ENCODE measurements around the gene APOC3. TPM values are rescaled to one million over a fixed set of nuclear protein-coding genes. Genes with fewer than 3 reads are reported as not detected.

Gene APOC3
- total RNA-seq, 1 experiment from 2014 or later, result 128 TPM

DNA sequence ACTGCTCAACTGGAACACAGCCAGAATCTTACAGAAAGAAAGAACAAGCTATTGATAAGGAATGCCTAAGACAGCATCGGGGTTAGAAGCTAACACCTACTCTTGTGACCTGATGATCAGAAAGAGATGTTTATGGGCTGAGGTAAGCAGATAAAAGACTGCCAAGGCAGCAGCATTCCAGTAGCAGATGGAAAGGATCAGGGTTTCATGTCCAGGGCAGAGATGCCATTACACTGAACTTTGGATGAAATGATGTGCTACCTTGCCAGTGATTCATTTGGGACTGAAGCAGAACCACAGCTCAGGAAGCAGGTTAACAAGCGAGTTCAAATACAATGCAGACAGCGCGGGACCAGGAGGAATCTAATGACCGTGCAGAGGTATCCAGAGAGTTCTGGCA, 34.8 kb downstream of the APOC3 start:
- TF ChIP-seq, protein P1, sequence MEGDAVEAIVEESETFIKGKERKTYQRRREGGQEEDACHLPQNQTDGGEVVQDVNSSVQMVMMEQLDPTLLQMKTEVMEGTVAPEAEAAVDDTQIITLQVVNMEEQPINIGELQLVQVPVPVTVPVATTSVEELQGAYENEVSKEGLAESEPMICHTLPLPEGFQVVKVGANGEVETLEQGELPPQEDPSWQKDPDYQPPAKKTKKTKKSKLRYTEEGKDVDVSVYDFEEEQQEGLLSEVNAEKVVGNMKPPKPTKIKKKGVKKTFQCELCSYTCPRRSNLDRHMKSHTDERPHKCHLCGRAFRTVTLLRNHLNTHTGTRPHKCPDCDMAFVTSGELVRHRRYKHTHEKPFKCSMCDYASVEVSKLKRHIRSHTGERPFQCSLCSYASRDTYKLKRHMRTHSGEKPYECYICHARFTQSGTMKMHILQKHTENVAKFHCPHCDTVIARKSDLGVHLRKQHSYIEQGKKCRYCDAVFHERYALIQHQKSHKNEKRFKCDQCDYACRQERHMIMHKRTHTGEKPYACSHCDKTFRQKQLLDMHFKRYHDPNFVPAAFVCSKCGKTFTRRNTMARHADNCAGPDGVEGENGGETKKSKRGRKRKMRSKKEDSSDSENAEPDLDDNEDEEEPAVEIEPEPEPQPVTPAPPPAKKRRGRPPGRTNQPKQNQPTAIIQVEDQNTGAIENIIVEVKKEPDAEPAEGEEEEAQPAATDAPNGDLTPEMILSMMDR (IDR thresholded peaks at IDR 0.05; ENCODE audit: insufficient read depth in 1 of 2, low read depth in 1 of 2, low read length in 1 of 2, severe bottlenecking in 1 of 2, unreplicated experiment in 1 of 2), result no peak
- POLR2A ChIA-PET, result interaction anchor here (0.5 kb wide), 1 partner anchor 28 kb away, joined by 5 read pairs; no protein-coding TSS in a partner anchor
- CTCF ChIA-PET, result interaction anchor here (0.5 to 1.0 kb wide), 3 partner anchors 73 to 316 kb away, joined by 3 to 4 read pairs (median 3); partner anchors contain the start of gene APOA5
- H3K4me3 Mint-ChIP-seq (ENCODE audit: unreplicated experiment), result no peak overlapping the region
- H3K27ac Mint-ChIP-seq (ENCODE audit: unreplicated experiment), result no peak overlapping the region
- H3K4me1 Mint-ChIP-seq (ENCODE audit: low read depth, unreplicated experiment), result no peaks in the 10 kb centered on the region
- Histone ChIP-seq H3K27me3 (replicated peaks; ENCODE audit: control insufficient read depth, insufficient read depth, low read length) (no peaks in the 10 kb centered on the region), H3K4me3 (ENCODE audit: low read depth, low read length) (no peak overlapping the region), H3K9me3 (no peaks in the 10 kb centered on the region), H3K4me1 (peaks cover 5% of the 10 kb centered on the region; the same call in 1 of the 2 replicates), H3K36me3 (ENCODE audit: control insufficient read depth, insufficient read depth, low read length) (peaks cover 10% of the 10 kb centered on the region)
- H3K36me3 Mint-ChIP-seq (ENCODE audit: insufficient read depth, unreplicated experiment), result peaks cover 50% of the 10 kb centered on the region
- no TSS peak for BruUV-seq (replicated peaks)
- no peaks in the 10 kb centered on the region for H3K9me3 Mint-ChIP-seq (ENCODE audit: unreplicated experiment)
- no peak for DNase-seq
- intact Hi-C loops (cut with micrococcal nuclease; ENCODE audit: unreplicated experiment), result no loop called here
- no peaks in the 10 kb centered on the region for H3K27me3 Mint-ChIP-seq (ENCODE audit: insufficient read depth, unreplicated experiment)

DNA sequence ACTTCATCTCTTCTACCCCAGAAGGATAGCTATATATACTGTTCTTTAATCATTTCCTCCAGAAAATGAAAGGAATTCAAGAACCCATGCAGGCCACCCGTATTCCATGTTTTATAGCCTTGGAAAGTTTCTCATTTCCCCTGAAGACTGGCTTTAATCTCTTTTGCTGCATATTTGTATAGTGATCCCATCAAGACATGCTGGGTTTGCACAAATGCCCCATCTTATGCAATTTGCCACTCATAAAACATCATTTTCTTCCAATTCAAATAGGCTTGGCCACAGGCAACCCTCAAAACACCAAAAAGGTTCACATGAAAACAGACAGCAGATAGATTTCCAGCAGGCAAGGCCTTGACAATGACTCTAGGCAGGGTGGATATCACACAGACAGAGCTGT, 36.0 kb downstream of the APOC3 start:
- intact Hi-C loops (cut with micrococcal nuclease; ENCODE audit: unreplicated experiment), result no loop called here
- H3K36me3 ChIP-seq (ENCODE audit: control insufficient read depth, insufficient read depth, low read length), result peaks cover 12% of the 10 kb centered on the region
- ChIA-PET POLR2A (no interaction called here), CTCF (interaction anchor here (1.0 kb wide), 1 partner anchor 74 kb away, joined by 3 read pairs; the partner anchor contains the start of gene APOA5)
- no peak for DNase-seq
- TF ChIP-seq, protein P1 (IDR thresholded peaks at IDR 0.05; ENCODE audit: insufficient read depth in 1 of 2, low read depth in 1 of 2, low read length in 1 of 2, severe bottlenecking in 1 of 2, unreplicated experiment in 1 of 2), result no peak
- H3K36me3 Mint-ChIP-seq (ENCODE audit: insufficient read depth, unreplicated experiment), result peaks cover 56% of the 10 kb centered on the region
- H3K27ac Mint-ChIP-seq (ENCODE audit: unreplicated experiment), result no peak overlapping the region
- H3K9me3 Mint-ChIP-seq (ENCODE audit: unreplicated experiment), result no peaks in the 10 kb centered on the region
- H3K27me3 ChIP-seq (replicated peaks; ENCODE audit: control insufficient read depth, insufficient read depth, low read length), result no peaks in the 10 kb centered on the region
- peaks cover 5% of the 10 kb centered on the region; the same call in 1 of the 2 replicates for H3K4me1 ChIP-seq
- no peaks in the 10 kb centered on the region for H3K4me1 Mint-ChIP-seq (ENCODE audit: low read depth, unreplicated experiment)
- BruUV-seq (replicated peaks), result no TSS peak
- no peak overlapping the region for H3K4me3 ChIP-seq (ENCODE audit: low read depth, low read length)
- H3K4me3 Mint-ChIP-seq (ENCODE audit: unreplicated experiment), result no peak overlapping the region
- no peaks in the 10 kb centered on the region for H3K9me3 ChIP-seq
- H3K27me3 Mint-ChIP-seq (ENCODE audit: insufficient read depth, unreplicated experiment), result no peaks in the 10 kb centered on the region

DNA sequence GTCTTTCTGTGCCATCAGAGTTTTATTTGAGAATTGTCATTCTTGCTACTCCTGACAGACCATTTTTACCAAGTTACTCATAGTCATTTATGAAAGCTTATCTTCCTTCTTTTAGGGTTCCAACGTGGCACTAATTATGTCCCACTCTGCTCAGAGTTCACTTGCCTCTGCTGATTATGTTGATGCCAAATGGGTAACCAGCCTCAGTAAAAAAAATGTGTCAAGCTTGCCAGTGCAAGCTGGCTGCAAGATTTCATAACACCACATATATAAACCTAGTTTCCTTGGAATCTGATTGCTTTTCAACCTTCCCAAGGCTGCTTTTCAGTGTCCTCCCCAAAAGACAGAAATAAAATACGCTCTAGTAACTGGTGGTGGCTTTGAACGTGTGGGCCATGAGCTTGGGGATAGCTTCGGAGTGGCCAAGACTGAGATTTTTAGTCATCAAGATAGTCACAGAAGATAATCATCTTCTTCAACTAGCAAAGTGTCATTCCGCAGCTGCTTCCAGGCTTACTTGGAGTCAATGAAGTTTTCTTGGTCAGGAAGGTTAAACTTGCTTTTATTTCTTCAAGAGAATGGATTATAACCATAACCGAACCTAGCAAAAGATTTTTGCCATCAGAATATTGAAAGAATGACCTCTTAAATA, 37.2 kb downstream of the APOC3 start:
- H3K9me3 ChIP-seq, result no peaks in the 10 kb centered on the region
- Mint-ChIP-seq H3K4me3 (ENCODE audit: unreplicated experiment) (no peak overlapping the region), H3K9me3 (ENCODE audit: unreplicated experiment) (no peaks in the 10 kb centered on the region), H3K4me1 (ENCODE audit: low read depth, unreplicated experiment) (no peaks in the 10 kb centered on the region), H3K27me3 (ENCODE audit: insufficient read depth, unreplicated experiment) (no peaks in the 10 kb centered on the region), H3K36me3 (ENCODE audit: insufficient read depth, unreplicated experiment) (peaks cover 58% of the 10 kb centered on the region), H3K27ac (ENCODE audit: unreplicated experiment) (no peak overlapping the region)
- BruUV-seq (replicated peaks), result no TSS peak
- TF ChIP-seq, protein P1 (IDR thresholded peaks at IDR 0.05; ENCODE audit: insufficient read depth in 1 of 2, low read depth in 1 of 2, low read length in 1 of 2, severe bottlenecking in 1 of 2, unreplicated experiment in 1 of 2), result no peak
- intact Hi-C loops (cut with micrococcal nuclease; ENCODE audit: unreplicated experiment), result no loop called here
- no peak for DNase-seq
- H3K4me3 ChIP-seq (ENCODE audit: low read depth, low read length), result no peak overlapping the region
- H3K27me3 ChIP-seq (replicated peaks; ENCODE audit: control insufficient read depth, insufficient read depth, low read length), result no peaks in the 10 kb centered on the region
- peaks cover 5% of the 10 kb centered on the region; the same call in 1 of the 2 replicates for H3K4me1 ChIP-seq
- CTCF ChIA-PET, result interaction anchor here (1.3 kb wide), 1 partner anchor 76 kb away, joined by 4 read pairs; the partner anchor contains the start of gene APOA5
- POLR2A ChIA-PET, result no interaction called here
- H3K36me3 ChIP-seq (ENCODE audit: control insufficient read depth, insufficient read depth, low read length), result peaks cover 10% of the 10 kb centered on the region; the same call in 1 of the 2 replicates

Measured in Caco-2 (cell line).